Measurements from ENCODE around the gene PRF1. TPM values are rescaled to one million over a fixed set of nuclear protein-coding genes. Genes with fewer than 3 reads are reported as not detected.

PRF1 gene
- total and polyA plus RNA-seq, 2 of the 13 experiments (the other 11 are each of a cell fraction or from before 2014, with no cell fraction given): 1.00 to 1.4 TPM

- Histone ChIP-seq H3K36me3 (replicated peaks in 1 of 2; ENCODE audit: control insufficient read depth in 1 of 2, insufficient read depth in 2 of 2, low read length in 2 of 2) (no peaks in the 10 kb centered on the region), H3K27ac (ENCODE audit: extremely low read length, insufficient read depth, low read length) (no peak overlapping the region), H3K9ac (ENCODE audit: insufficient read depth, low read depth, low read length) (no peak overlapping the region), H3K4me2 (ENCODE audit: low read depth, low read length) (no peak overlapping the region), H3K4me1 (ENCODE audit: insufficient read depth, low read length) (peaks cover 39% of the 10 kb centered on the region), H4K20me1 (ENCODE audit: insufficient read depth, low read length) (no peaks in the 10 kb centered on the region), H3K9me3 (ENCODE audit: low read length) (no peaks in the 10 kb centered on the region), H3K4me3 (replicated peaks in 1 of 3; ENCODE audit: insufficient read depth in 1 of 3, low read depth in 2 of 3, low read length in 3 of 3) (no peak overlapping the region), H2AFZ (ENCODE audit: low read length) (no peak overlapping the region), H3K27me3 (ENCODE audit: control insufficient read depth in 1 of 2, insufficient read depth in 2 of 2, low read length in 2 of 2) (no peaks in the 10 kb centered on the region; a peak in 1 of 5 replicates), H3K79me2 (ENCODE audit: insufficient read depth, low read length) (no peaks in the 10 kb centered on the region)
- ChIA-PET CTCF (ENCODE audit: low intra/inter-chr PET ratio, low total read pairs) (no interaction called here), POLR2A (no interaction called here)
- no peak for FAIRE-seq
- TF ChIP-seq SRSF9 (IDR thresholded peaks at IDR 0.05; ENCODE audit: borderline replicate concordance, insufficient read depth, low read depth, low read length, poor library complexity, severe bottlenecking) (no peak), ZNF33A (CRISPR knock-in tag; IDR thresholded peaks at IDR 0.05; ENCODE audit: borderline replicate concordance) (no peak), ZNF737 (CRISPR knock-in tag; IDR thresholded peaks at IDR 0.05; ENCODE audit: borderline replicate concordance) (no peak)
- no peak for ATAC-seq
- no TSS peak for BruUV-seq (replicated peaks)
- 81% methylated on average over 6 of the region's 7 CpGs for WGBS (ENCODE audit: low lambda C conversion rate)
- intact Hi-C loops (cut with micrococcal nuclease; ENCODE audit: unreplicated experiment) (no loop called here), in situ Hi-C loops (cut with HindIII; ENCODE audit: extremely low pct_ligation_motif_present, low pct_unique_long_range_greater_than_20kb) (no loop called here)
- DNase-seq (ENCODE audit: low spot score): no peak
Measured at GRCh38 chr10:70593513-70593890, 9.0 kb downstream of the PRF1 start.

DNA sequence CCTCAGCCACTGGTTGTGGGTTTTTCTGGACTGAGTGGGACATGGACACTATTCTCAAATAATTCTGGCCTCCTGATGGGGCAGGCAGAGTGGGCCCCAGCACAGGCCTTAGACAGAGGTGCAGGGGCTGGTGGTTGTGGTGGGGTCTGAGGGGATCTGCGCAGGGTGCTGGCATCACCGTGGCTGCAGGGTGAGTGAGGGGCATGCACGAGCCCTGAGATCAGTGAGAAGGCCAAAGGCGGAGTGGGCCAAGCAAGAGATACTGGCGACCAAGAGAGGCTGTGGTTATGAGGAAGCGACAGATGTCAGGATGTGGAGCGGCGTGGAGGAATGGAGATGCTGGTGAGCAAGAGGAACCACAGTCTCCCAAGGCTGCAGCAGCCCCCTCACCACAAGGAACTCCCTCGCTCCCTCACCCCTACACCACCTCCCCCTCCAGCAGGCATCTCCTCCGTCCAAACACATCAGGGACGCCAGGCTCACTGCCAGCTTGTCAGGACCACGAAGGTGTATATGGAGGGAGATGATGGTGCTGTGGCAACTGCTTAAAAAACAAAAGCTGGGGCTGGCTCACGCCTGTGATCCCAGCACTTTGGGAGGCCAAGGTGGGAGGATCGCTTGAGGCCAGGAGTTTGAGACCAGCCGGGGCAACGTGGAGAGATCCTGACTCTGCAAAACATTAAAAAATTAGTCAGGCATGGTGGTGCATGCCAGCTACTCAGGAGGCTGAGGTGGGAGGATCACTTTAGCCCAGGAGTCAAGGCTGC lies 9.6 kb downstream of the PRF1 start:
- DNase-seq (ENCODE audit: low spot score) (no peak), FAIRE-seq (no peak), ATAC-seq (no peak)
- H3K36me3 ChIP-seq (replicated peaks in 1 of 2; ENCODE audit: control insufficient read depth in 1 of 2, insufficient read depth in 2 of 2, low read length in 2 of 2): no peaks in the 10 kb centered on the region
- H3K9ac ChIP-seq (ENCODE audit: insufficient read depth, low read depth, low read length): no peak overlapping the region
- no peaks in the 10 kb centered on the region for H4K20me1 ChIP-seq (ENCODE audit: insufficient read depth, low read length)
- H3K4me3 ChIP-seq (replicated peaks in 1 of 3; ENCODE audit: insufficient read depth in 1 of 3, low read depth in 2 of 3, low read length in 3 of 3): no peak overlapping the region
- no peak overlapping the region for H3K27ac ChIP-seq (ENCODE audit: extremely low read length, insufficient read depth, low read length)
- BruUV-seq (replicated peaks): no TSS peak
- no peak overlapping the region for H3K4me2 ChIP-seq (ENCODE audit: low read depth, low read length)
- WGBS (ENCODE audit: low lambda C conversion rate): 79% methylated on average over 16 of the region's 16 CpGs
- H3K27me3 ChIP-seq (ENCODE audit: control insufficient read depth in 1 of 2, insufficient read depth in 2 of 2, low read length in 2 of 2): no peaks in the 10 kb centered on the region; a peak in 1 of 5 replicates
- no peaks in the 10 kb centered on the region for H3K9me3 ChIP-seq (ENCODE audit: low read length)
- intact Hi-C loops (cut with micrococcal nuclease; ENCODE audit: unreplicated experiment) (no loop called here), in situ Hi-C loops (cut with HindIII; ENCODE audit: extremely low pct_ligation_motif_present, low pct_unique_long_range_greater_than_20kb) (no loop called here)
- H3K4me1 ChIP-seq (ENCODE audit: insufficient read depth, low read length): peaks cover 39% of the 10 kb centered on the region
- no peaks in the 10 kb centered on the region for H3K79me2 ChIP-seq (ENCODE audit: insufficient read depth, low read length)
- TF ChIP-seq TMF1 (CRISPR knock-in tag; IDR thresholded peaks at IDR 0.05; ENCODE audit: low read depth): no peak
- no peak for TF ChIP-seq NFYB (CRISPR knock-in tag; IDR thresholded peaks at IDR 0.05)
- TF ChIP-seq TOPORS (CRISPR knock-in tag; IDR thresholded peaks at IDR 0.05): no peak
- TF ChIP-seq ZBTB39 (CRISPR knock-in tag; IDR thresholded peaks at IDR 0.05): no peak
- ChIA-PET CTCF (ENCODE audit: low intra/inter-chr PET ratio, low total read pairs) (no interaction called here), POLR2A (no interaction called here)
- H2AFZ ChIP-seq (ENCODE audit: low read length): no peak overlapping the region
